Neural progenitor cell (in vitro differentiated cells): ENCODE data around the gene FAAP100. TPM values are rescaled to one million over a fixed set of nuclear protein-coding genes. Genes with fewer than 3 reads are reported as not detected.
A peak's percentile ranks its signal among the peaks of the same experiment; 100 is the strongest.

Experiments
- DNase-seq: peaks from one replicate; pipeline ENCODE4 v3.0.0-alpha.2; 2016; ENCODE audit warnings: low spot score
- H2AFZ ChIP-seq: fragments of 200-600 bp; sonication (generic); replicated peaks from 2 replicates; pipeline ENCODE4 v1.6.1; 2016; ENCODE audit warnings: antibody characterized with exemption
- H3F3A ChIP-seq: fragments of 200-600 bp; sonication (generic); 2 replicates; pipeline ENCODE4 v1.6.1; 2016; ENCODE audit warnings: antibody characterized with exemption, low read depth
- H3K27ac ChIP-seq: fragments of 200-600 bp; sonication (generic); 2 replicates; pipeline ENCODE4 v1.5.1; 2016; ENCODE audit warnings: mild to moderate bottlenecking
- H3K27me3 ChIP-seq: fragments of 200-600 bp; sonication (generic); 2 replicates; pipeline ENCODE4 v1.6.1; 2016; ENCODE audit warnings: mild to moderate bottlenecking, moderate library complexity
- H3K36me3 ChIP-seq: fragments of 200-600 bp; sonication (generic); 2 replicates; pipeline ENCODE4 v1.5.1; 2016
- H3K4me1 ChIP-seq: fragments of 200-600 bp; sonication (generic); 2 replicates; pipeline ENCODE4 v1.6.1; 2016; ENCODE audit warnings: mixed run types
- H3K4me2 ChIP-seq: fragments of 200-600 bp; sonication (generic); 2 replicates; pipeline ENCODE4 v1.6.1; 2016
- H3K4me3 ChIP-seq: fragments of 200-600 bp; sonication (generic); 2 replicates; pipeline ENCODE4 v1.5.1; 2016
- H3K79me2 ChIP-seq: fragments of 200-600 bp; sonication (generic); 2 replicates; pipeline ENCODE4 v1.6.1; 2016; ENCODE audit warnings: low read depth
- H3K9ac ChIP-seq: fragments of 200-600 bp; sonication (generic); 2 replicates; pipeline ENCODE4 v1.6.1; 2016
- H3K9me3 ChIP-seq: fragments of 200-600 bp; sonication (generic); 2 replicates; pipeline ENCODE4 v1.5.1; 2016; ENCODE audit warnings: low read depth
- H4K20me1 ChIP-seq: fragments of 200-600 bp; sonication (generic); 2 replicates; pipeline ENCODE4 v1.6.1; 2016; ENCODE audit warnings: low read depth
- H3K27ac Mint-ChIP-seq: 3 replicates; pipeline ENCODE4 v1.8.0; 2021; ENCODE audit warnings: mixed read lengths
- H3K27me3 Mint-ChIP-seq: 2 replicates; pipeline ENCODE4 v1.8.0; 2022; ENCODE audit warnings: low read depth, mild to moderate bottlenecking, inconsistent platforms, moderate library complexity, mixed read lengths; ENCODE audit not compliant: insufficient read depth
- H3K36me3 Mint-ChIP-seq: 3 replicates; pipeline ENCODE4 v1.8.0; 2021; ENCODE audit warnings: mixed read lengths
- H3K4me1 Mint-ChIP-seq: 3 replicates; pipeline ENCODE4 v1.8.0; 2021; ENCODE audit warnings: mixed read lengths
- H3K4me3 Mint-ChIP-seq: 3 replicates; pipeline ENCODE4 v1.8.0; 2021; ENCODE audit warnings: mild to moderate bottlenecking, moderate library complexity, mixed read lengths
- H3K9me3 Mint-ChIP-seq: 3 replicates; pipeline ENCODE4 v1.8.0; 2020; ENCODE audit warnings: mixed read lengths
- EZH2 ChIP-seq: fragments of 200-600 bp; sonication (generic); IDR thresholded peaks from 2 replicates; pipeline ENCODE4 v1.6.1; 2017; ENCODE audit warnings: antibody characterized with exemption, mild to moderate bottlenecking, moderate library complexity
- EZH2phosphoT487 ChIP-seq: fragments of 200-600 bp; sonication (generic); IDR thresholded peaks from 2 replicates; pipeline ENCODE4 v1.6.1; 2017; ENCODE audit warnings: antibody characterized with exemption
- total RNA-seq: library from RNA; depleted of rRNA; stranded (reverse); fragments of >200 nt; gene quantifications from 2 replicates; pipeline ENCODE4 v1.2.3, GENCODE V29; 2015; ENCODE audit warnings: low replicate concordance
- TF ChIP-seq, protein P1 (sequence below): fragments of 200-600 bp; sonication (generic); IDR thresholded peaks from 2 replicates; pipeline ENCODE4 v1.5.1; 2017; ENCODE audit warnings: antibody characterized with exemption, mild to moderate bottlenecking

The FAAP100 gene
- total RNA-seq, 1 donor from 2014 or later: 9.7 TPM

DNA sequence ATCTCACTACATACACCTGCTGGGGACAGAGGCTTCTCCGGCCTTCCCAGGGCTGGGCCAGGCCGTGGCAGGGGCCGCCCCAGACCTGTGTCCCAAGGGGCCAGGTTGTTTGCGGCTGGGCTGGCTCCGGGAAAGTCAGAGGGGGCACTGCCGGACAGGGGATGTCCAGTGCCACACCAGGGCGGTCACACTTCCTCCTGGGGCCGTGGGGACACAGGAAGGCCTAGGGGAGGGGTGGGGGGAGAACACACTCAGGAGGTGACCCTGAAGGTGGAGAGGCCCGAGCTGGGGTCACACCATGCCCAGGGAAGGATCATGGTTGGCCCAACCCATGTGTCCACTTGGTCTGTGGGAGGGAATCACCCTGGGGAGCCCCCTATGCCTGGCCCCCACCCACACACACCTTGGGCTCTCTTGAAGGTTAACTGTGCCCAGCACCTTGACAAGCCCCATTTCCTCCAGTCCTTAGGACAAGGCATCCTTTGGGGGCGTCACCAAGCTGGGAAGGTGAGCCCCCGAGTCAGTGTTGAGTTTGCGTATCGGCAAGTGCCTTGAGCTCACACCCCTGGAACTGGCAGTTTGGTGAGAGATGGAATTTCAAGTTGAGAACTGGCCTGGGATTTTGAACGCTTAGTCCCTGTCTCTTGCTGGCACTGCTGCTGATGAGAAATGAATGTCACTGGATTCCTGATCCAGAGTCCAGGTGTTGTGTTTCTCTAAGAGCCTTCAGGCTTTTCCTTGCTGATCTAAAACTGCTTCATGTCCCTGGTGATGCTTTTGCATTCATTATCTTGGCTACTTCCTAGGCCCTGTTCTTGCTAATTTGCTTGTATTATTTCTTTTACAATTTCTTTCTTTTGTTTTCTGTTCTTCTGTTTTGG lies 31.9 kb downstream of the FAAP100 start:
- Histone ChIP-seq H4K20me1 (peaks cover 53% of the 10 kb centered on the region), H3K9me3 (no peaks in the 10 kb centered on the region), H3K79me2 (peaks cover 8% of the 10 kb centered on the region), H3K4me2 (peak overlapping the region; percentile 79), H3K4me3 (peak overlapping the region; percentile 43), H3K27ac (no peak overlapping the region), H3K27me3 (peaks cover 80% of the 10 kb centered on the region), H3K4me1 (peaks cover 36% of the 10 kb centered on the region), H3F3A (peaks cover 38% of the 10 kb centered on the region), H2AFZ (no peak overlapping the region), H3K36me3 (no peaks in the 10 kb centered on the region), H3K9ac (no peak overlapping the region)
- H3K27me3 Mint-ChIP-seq: peaks cover 18% of the 10 kb centered on the region
- no peaks in the 10 kb centered on the region for H3K9me3 Mint-ChIP-seq
- H3K4me1 Mint-ChIP-seq: peaks cover 43% of the 10 kb centered on the region
- no peak overlapping the region for H3K27ac Mint-ChIP-seq
- H3K4me3 Mint-ChIP-seq: peak overlapping the region; percentile 17
- TF ChIP-seq EZH2phosphoT487 (no peak), EZH2 (no peak)
- TF ChIP-seq, protein P1, sequence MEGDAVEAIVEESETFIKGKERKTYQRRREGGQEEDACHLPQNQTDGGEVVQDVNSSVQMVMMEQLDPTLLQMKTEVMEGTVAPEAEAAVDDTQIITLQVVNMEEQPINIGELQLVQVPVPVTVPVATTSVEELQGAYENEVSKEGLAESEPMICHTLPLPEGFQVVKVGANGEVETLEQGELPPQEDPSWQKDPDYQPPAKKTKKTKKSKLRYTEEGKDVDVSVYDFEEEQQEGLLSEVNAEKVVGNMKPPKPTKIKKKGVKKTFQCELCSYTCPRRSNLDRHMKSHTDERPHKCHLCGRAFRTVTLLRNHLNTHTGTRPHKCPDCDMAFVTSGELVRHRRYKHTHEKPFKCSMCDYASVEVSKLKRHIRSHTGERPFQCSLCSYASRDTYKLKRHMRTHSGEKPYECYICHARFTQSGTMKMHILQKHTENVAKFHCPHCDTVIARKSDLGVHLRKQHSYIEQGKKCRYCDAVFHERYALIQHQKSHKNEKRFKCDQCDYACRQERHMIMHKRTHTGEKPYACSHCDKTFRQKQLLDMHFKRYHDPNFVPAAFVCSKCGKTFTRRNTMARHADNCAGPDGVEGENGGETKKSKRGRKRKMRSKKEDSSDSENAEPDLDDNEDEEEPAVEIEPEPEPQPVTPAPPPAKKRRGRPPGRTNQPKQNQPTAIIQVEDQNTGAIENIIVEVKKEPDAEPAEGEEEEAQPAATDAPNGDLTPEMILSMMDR: no peak
- no peaks in the 10 kb centered on the region for H3K36me3 Mint-ChIP-seq
- DNase-seq: peak; percentile 7

DNA sequence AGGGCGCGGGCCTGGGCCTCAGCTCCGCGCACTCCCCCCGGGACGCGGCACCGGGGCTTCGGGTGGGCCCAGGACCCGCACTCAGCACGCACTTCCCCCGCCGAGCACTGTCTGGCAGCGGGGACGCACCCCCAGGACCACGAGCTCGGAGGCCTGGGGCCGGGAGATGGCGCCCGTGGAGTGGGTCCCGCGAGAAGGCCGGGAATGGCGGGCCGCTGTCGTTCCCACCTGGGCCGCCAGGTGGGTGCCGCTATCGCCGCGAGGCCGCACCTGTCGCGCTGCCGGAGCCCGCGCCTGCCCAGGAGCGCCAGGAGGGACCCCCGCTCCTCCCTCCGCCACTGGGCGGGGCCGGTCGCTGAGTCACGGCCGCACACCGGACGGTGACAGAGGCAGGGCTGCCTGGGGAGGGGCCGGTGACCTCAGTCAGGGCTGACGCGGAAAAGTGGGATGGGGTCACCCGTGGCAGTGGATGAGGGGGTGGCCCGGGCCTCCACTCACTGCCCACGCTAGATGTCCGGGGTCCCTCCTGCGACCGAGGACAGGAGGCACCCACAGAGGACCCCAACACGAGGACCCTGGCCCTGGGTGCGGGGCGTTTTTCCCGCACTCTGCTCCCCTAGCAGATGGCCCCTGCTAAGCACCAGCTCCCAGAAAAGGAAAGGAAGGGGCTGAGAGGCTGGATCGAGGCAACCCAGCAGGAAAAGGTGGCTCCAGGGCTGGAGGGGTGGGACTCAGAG lies 32.7 kb downstream of the FAAP100 start:
- H3K4me3 Mint-ChIP-seq: peak overlapping the region; percentile 27
- Histone ChIP-seq H3K27me3 (peaks cover 82% of the 10 kb centered on the region), H3K4me1 (peaks cover 36% of the 10 kb centered on the region), H3K27ac (no peak overlapping the region), H4K20me1 (peaks cover 53% of the 10 kb centered on the region), H3F3A (peaks cover 44% of the 10 kb centered on the region), H3K4me2 (peak overlapping the region; percentile 79), H3K9ac (no peak overlapping the region), H2AFZ (no peak overlapping the region), H3K36me3 (no peaks in the 10 kb centered on the region), H3K4me3 (peak overlapping the region; percentile 43), H3K79me2 (peaks cover 10% of the 10 kb centered on the region), H3K9me3 (no peaks in the 10 kb centered on the region)
- no peaks in the 10 kb centered on the region for H3K9me3 Mint-ChIP-seq
- H3K27ac Mint-ChIP-seq: no peak overlapping the region
- H3K27me3 Mint-ChIP-seq: peaks cover 15% of the 10 kb centered on the region
- TF ChIP-seq, protein P1: peak; percentile 36
- TF ChIP-seq EZH2phosphoT487 (peak; percentile 76), EZH2 (peak; percentile 81)
- peak; percentile 70 for DNase-seq
- H3K36me3 Mint-ChIP-seq: no peaks in the 10 kb centered on the region
- peaks cover 44% of the 10 kb centered on the region for H3K4me1 Mint-ChIP-seq

DNA sequence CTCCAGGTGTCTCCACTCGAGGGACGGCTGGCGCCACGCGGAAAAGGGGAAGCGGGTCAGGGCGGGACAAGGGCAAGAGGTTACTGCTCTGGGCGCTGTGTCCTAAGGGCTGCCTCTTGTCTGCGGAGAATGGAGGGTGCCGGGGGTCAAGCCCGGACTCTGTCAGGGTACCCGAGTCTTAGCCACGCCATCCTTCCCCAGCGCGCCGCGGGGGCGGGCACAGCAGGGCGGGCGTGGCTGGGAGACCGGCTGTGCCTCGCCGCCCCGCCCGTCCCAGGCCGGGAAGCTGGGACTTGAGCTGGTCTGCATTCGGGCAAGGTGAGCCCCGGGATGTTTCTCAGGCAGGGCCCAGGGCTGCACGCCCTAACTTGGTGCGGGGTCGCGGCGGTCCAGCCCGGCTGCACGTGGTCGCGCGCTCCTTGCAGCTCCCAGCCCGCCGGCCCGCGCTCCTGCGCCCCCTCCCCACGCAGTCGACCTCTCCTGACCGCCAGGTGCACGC lies 33.3 kb downstream of the FAAP100 start:
- Histone ChIP-seq H3F3A (peaks cover 51% of the 10 kb centered on the region), H3K36me3 (no peaks in the 10 kb centered on the region), H2AFZ (no peak overlapping the region), H3K27me3 (peaks cover 88% of the 10 kb centered on the region), H3K4me3 (peak overlapping the region; percentile 43), H3K4me1 (peaks cover 36% of the 10 kb centered on the region), H4K20me1 (peaks cover 53% of the 10 kb centered on the region), H3K9me3 (no peaks in the 10 kb centered on the region), H3K27ac (no peak overlapping the region), H3K9ac (no peak overlapping the region), H3K4me2 (peak overlapping the region; percentile 79), H3K79me2 (peaks cover 10% of the 10 kb centered on the region)
- peak; percentile 48 for DNase-seq
- H3K4me3 Mint-ChIP-seq: peak overlapping the region; percentile 58
- H3K27ac Mint-ChIP-seq: no peak overlapping the region
- peaks cover 44% of the 10 kb centered on the region for H3K4me1 Mint-ChIP-seq
- TF ChIP-seq, protein P1: no peak
- TF ChIP-seq EZH2: peak; percentile 70
- TF ChIP-seq EZH2phosphoT487: peak; percentile 62
- no peaks in the 10 kb centered on the region for H3K9me3 Mint-ChIP-seq
- H3K27me3 Mint-ChIP-seq: peaks cover 14% of the 10 kb centered on the region
- H3K36me3 Mint-ChIP-seq: no peaks in the 10 kb centered on the region
